Measurements from ENCODE around the gene SORCS2. TPM values are rescaled to one million over a fixed set of nuclear protein-coding genes. Genes with fewer than 3 reads are reported as not detected.

SORCS2 gene
- total RNA-seq, 4 donors from 2014 or later: 1.1 to 2.5 (median 2.0) TPM

- intact Hi-C loops (cut with DNase I): no loop called here
- 77 to 86% methylated on average over 18 to 19 of the region's 20 CpGs for WGBS, 2 donors
- Histone ChIP-seq H3K4me1 (peaks cover 0 to 6% (median 0%) of the 10 kb centered on the region in 3 donors), H3K36me3 (no peaks in the 10 kb centered on the region), H3K27me3 (no peaks in the 10 kb centered on the region), H3K9me3 (no peaks in the 10 kb centered on the region), H3K27ac (no peak overlapping the region), H3K4me3 (no peak overlapping the region)
- DNase-seq: no peak
- no peak for TF ChIP-seq CTCF (IDR thresholded peaks at IDR 0.05)
- no peak for TF ChIP-seq POLR2A (IDR thresholded peaks at IDR 0.05)
Observed at GRCh38 chr4:7463566-7464258, 271.4 kb downstream of the SORCS2 start.

GRCh38 chr4:7464259-7464655 lies 271.9 kb downstream of the SORCS2 start:
- intact Hi-C loops (cut with DNase I): no loop called here
- no peak for TF ChIP-seq POLR2A (IDR thresholded peaks at IDR 0.05)
- TF ChIP-seq CTCF (IDR thresholded peaks at IDR 0.05): no peak
- H3K27ac ChIP-seq: no peak overlapping the region
- no peak for DNase-seq
- H3K4me3 ChIP-seq: no peak overlapping the region
- H3K4me1 ChIP-seq: peaks cover 0 to 6% (median 0%) of the 10 kb centered on the region in 3 donors
- no peaks in the 10 kb centered on the region for H3K9me3 ChIP-seq
- WGBS, 2 donors: 62 to 70% methylated on average over 4 to 5 of the region's 5 CpGs
- H3K36me3 ChIP-seq: no peaks in the 10 kb centered on the region
- H3K27me3 ChIP-seq: no peaks in the 10 kb centered on the region

GRCh38 chr4:7465017-7465416 lies 272.7 kb downstream of the SORCS2 start:
- WGBS, 2 donors: 71 to 86% methylated on average over 2 to 6 of the region's 9 CpGs
- Histone ChIP-seq H3K4me3 (no peak overlapping the region), H3K27ac (no peak overlapping the region), H3K4me1 (peaks cover 0 to 6% (median 0%) of the 10 kb centered on the region in 3 donors), H3K27me3 (no peaks in the 10 kb centered on the region), H3K9me3 (no peaks in the 10 kb centered on the region), H3K36me3 (no peaks in the 10 kb centered on the region)
- intact Hi-C loops (cut with DNase I): no loop called here
- no peak for DNase-seq
- no peak for TF ChIP-seq POLR2A (IDR thresholded peaks at IDR 0.05)
- TF ChIP-seq CTCF (IDR thresholded peaks at IDR 0.05): no peak

GRCh38 chr4:7466215-7466614 lies 273.9 kb downstream of the SORCS2 start:
- H3K36me3 ChIP-seq: no peaks in the 10 kb centered on the region
- 87 to 100% methylated on average over 3 to 5 of the region's 8 CpGs for WGBS, 2 donors
- intact Hi-C loops (cut with DNase I): no loop called here
- H3K9me3 ChIP-seq: no peaks in the 10 kb centered on the region
- no peak for TF ChIP-seq POLR2A (IDR thresholded peaks at IDR 0.05)
- no peak for TF ChIP-seq CTCF (IDR thresholded peaks at IDR 0.05)
- DNase-seq: no peak
- no peak overlapping the region for H3K4me3 ChIP-seq
- H3K4me1 ChIP-seq: peaks cover 0 to 6% (median 0%) of the 10 kb centered on the region in 3 donors
- H3K27ac ChIP-seq: no peak overlapping the region
- H3K27me3 ChIP-seq: no peaks in the 10 kb centered on the region

- intact Hi-C loops (cut with DNase I): no loop called here
- WGBS, 2 donors: no CpG with 5 or more reads among the region's 7 CpGs
Observed at GRCh38 chr4:7466904-7467303, 274.6 kb downstream of the SORCS2 start.

More at GRCh38 chr4:7466904-7467303, 274.6 kb downstream of the SORCS2 start:
- H3K36me3 ChIP-seq: no peaks in the 10 kb centered on the region
- no peak overlapping the region for H3K4me3 ChIP-seq
- peaks cover 0 to 6% (median 0%) of the 10 kb centered on the region in 3 donors for H3K4me1 ChIP-seq
- no peak for DNase-seq
- no peaks in the 10 kb centered on the region for H3K9me3 ChIP-seq
- no peak for TF ChIP-seq POLR2A (IDR thresholded peaks at IDR 0.05)
- no peak for TF ChIP-seq CTCF (IDR thresholded peaks at IDR 0.05)
- peaks cover 0 to 4% (median 0%) of the 10 kb centered on the region in 4 donors for H3K27me3 ChIP-seq
- H3K27ac ChIP-seq: no peak overlapping the region

Data from esophagus squamous epithelium (tissue), 5 donors.